IMR-90 (cell line): ENCODE measurements around the gene CNTN5. TPM values are rescaled to one million over a fixed set of nuclear protein-coding genes. Genes with fewer than 3 reads are reported as not detected.

Experiments used
- ATAC-seq: fragments of 200-7000 bp; cut with Tn5 transposase; 2 replicates; pipeline ENCODE4 v1.9.1; 2020; ENCODE audit warnings: low read depth, mild to moderate bottlenecking, moderate library complexity
- BruUV-seq: library from RNA; stranded (reverse); fragments of 400-500 nt; replicated peaks from 2 replicates; lab custom pipeline; 2021; lab: Mats Ljungman, UMichigan
- CTCF ChIA-PET: fragments of 300-600 bp; formaldehyde crosslinking; extraction: SDS; loops from one replicate; lab custom pipeline; 2021; ENCODE audit warnings: antibody characterized with exemption; lab: Yijun Ruan, JAX
- POLR2A ChIA-PET: fragments of 300-600 bp; sonication (Branson Sonifier 250); formaldehyde crosslinking; loops from one replicate; lab custom pipeline; 2022; ENCODE audit warnings: antibody characterized with exemption; ENCODE audit not compliant: unreplicated experiment; lab: Charles Lee
- DNase-seq: peaks from one replicate; pipeline ENCODE4 v3.0.0; 2013
- H2AFZ ChIP-seq: replicated peaks from 2 replicates; pipeline ENCODE3; 2013; ENCODE audit warnings: low read length, mild to moderate bottlenecking; ENCODE audit not compliant: poor library complexity
- H2AK5ac ChIP-seq: 2 replicates; pipeline ENCODE4 v1.6.1; 2013; ENCODE audit warnings: low read depth, low read length, inconsistent platforms
- H2AK9ac ChIP-seq: replicated peaks from 2 replicates; pipeline ENCODE3; 2013; ENCODE audit warnings: mild to moderate bottlenecking, low read depth, low read length, moderate library complexity; ENCODE audit not compliant: poor library complexity
- H2BK120ac ChIP-seq: 2 replicates; pipeline ENCODE4 v1.6.1; 2013; ENCODE audit warnings: low read depth, low read length, inconsistent platforms
- H2BK15ac ChIP-seq: 3 replicates; pipeline ENCODE4 v1.6.1; 2013; ENCODE audit warnings: low read depth, low read length, inconsistent platforms
- H2BK20ac ChIP-seq: 2 replicates; pipeline ENCODE4 v1.6.1; 2013; ENCODE audit warnings: low read depth, mild to moderate bottlenecking, inconsistent platforms, low read length, moderate library complexity
- H2BK5ac ChIP-seq: 2 replicates; pipeline ENCODE4 v1.6.1; 2013; ENCODE audit warnings: mild to moderate bottlenecking, low read depth, low read length, inconsistent platforms; ENCODE audit not compliant: poor library complexity, severe bottlenecking
- H3K14ac ChIP-seq: replicated peaks from 2 replicates; pipeline ENCODE4 v1.6.1; 2013; ENCODE audit warnings: low read depth, low read length, inconsistent platforms
- H3K18ac ChIP-seq: 2 replicates; pipeline ENCODE4 v1.6.1; 2013; ENCODE audit warnings: low read depth, low read length, control low read depth
- H3K23ac ChIP-seq: 2 replicates; pipeline ENCODE4 v1.6.1; 2013; ENCODE audit warnings: low read depth, low read length, inconsistent platforms
- H3K27ac ChIP-seq: 2 replicates; pipeline ENCODE4 v1.5.1; 2013; ENCODE audit warnings: mild to moderate bottlenecking, control low read depth, low read length; ENCODE audit not compliant: insufficient read depth
- H3K27me3 ChIP-seq: 2 replicates; pipeline ENCODE4 v1.6.1; 2013; ENCODE audit warnings: low read length; ENCODE audit not compliant: control insufficient read depth, insufficient read depth
- H3K36me3 ChIP-seq: 2 replicates; pipeline ENCODE4 v1.6.1; 2013; ENCODE audit warnings: low read length, mixed read lengths; ENCODE audit not compliant: control insufficient read depth, insufficient read depth
- H3K4ac ChIP-seq: 2 replicates; pipeline ENCODE4 v1.6.1; 2013; ENCODE audit warnings: low read depth, low read length, inconsistent platforms
- H3K4me1 ChIP-seq: 2 replicates; pipeline ENCODE4 v1.6.1; 2013; ENCODE audit warnings: low read length, mixed read lengths; ENCODE audit not compliant: control insufficient read depth, insufficient read depth
- H3K4me2 ChIP-seq: 2 replicates; pipeline ENCODE4 v1.6.1; 2013; ENCODE audit warnings: low read depth, mild to moderate bottlenecking, control low read depth, low read length, moderate library complexity
- H3K4me3 ChIP-seq: 2 replicates; pipeline ENCODE4 v1.5.1; 2013; ENCODE audit warnings: low read depth, mild to moderate bottlenecking, control low read depth, low read length, moderate library complexity; ENCODE audit not compliant: insufficient read depth
- H3K56ac ChIP-seq: 2 replicates; pipeline ENCODE4 v1.6.1; 2013; ENCODE audit warnings: low read length, inconsistent platforms; ENCODE audit not compliant: insufficient read depth; ENCODE audit errors: extremely low read depth
- H3K79me1 ChIP-seq, 2 experiments: 2 replicates each; pipeline ENCODE4 v1.6.1; 2013; ENCODE audit warnings: low read length in 2 of 2, inconsistent platforms in 1 of 2, low read depth in 1 of 2
- H3K9ac ChIP-seq: 2 replicates; pipeline ENCODE4 v1.6.1; 2013; ENCODE audit warnings: low read depth, low read length, control low read depth
- H3K9me1 ChIP-seq: 2 replicates; pipeline ENCODE4 v1.6.1; 2013; ENCODE audit warnings: low read length, inconsistent platforms; ENCODE audit not compliant: insufficient read depth
- H3K9me3 ChIP-seq: 2 replicates; pipeline ENCODE4 v1.6.1; 2013; ENCODE audit warnings: low read length; ENCODE audit not compliant: control insufficient read depth, insufficient read depth
- H4K20me1 ChIP-seq: 2 replicates; pipeline ENCODE4 v1.6.1; 2013; ENCODE audit warnings: low read length, inconsistent platforms; ENCODE audit not compliant: insufficient read depth
- H4K5ac ChIP-seq: 2 replicates; pipeline ENCODE4 v1.6.1; 2013; ENCODE audit warnings: mild to moderate bottlenecking, low read depth, low read length, control low read depth
- H4K8ac ChIP-seq, 2 experiments: 2 replicates each; pipeline ENCODE4 v1.6.1; 2013; ENCODE audit warnings: low read depth in 2 of 2, low read length in 2 of 2, control low read depth in 1 of 2, inconsistent platforms in 1 of 2
- H4K91ac ChIP-seq: 2 replicates; pipeline ENCODE4 v1.6.1; 2013; ENCODE audit warnings: low read depth, low read length, inconsistent platforms; ENCODE audit not compliant: insufficient read depth
- MAFK ChIP-seq: IDR thresholded peaks from 2 replicates; pipeline ENCODE4 v1.6.1; 2012; ENCODE audit warnings: low read depth, low read length, improper control_type of control experiment
- WGBS, 2 experiments: methylation state at CpG; one replicate each; pipeline versions ENCODE4 v1.1.5 to v1.1.7; 2013; ENCODE audit warnings: missing lambda C conversion rate in 2 of 2; ENCODE audit not compliant: insufficient read length in 1 of 2; ENCODE audit errors: extremely low coverage in 2 of 2; 5-methylcytosine and 5-hydroxymethylcytosine counted together
- dilution Hi-C: fragments of 300-500 bp; cut with HindIII; formaldehyde crosslinking; loops from one replicate; pipeline ENCODE4 v1.14.3; 2018; ENCODE audit warnings: low sequenced_read_pairs; ENCODE audit not compliant: unreplicated experiment
- in situ Hi-C: fragments of 300-500 bp; cut with MboI; formaldehyde crosslinking; loops from 3 replicates; pipeline ENCODE4 v1.14.3; 2019; ENCODE audit warnings: low sequenced_read_pairs, inconsistent platforms, mixed read lengths
- intact Hi-C: fragments of 100-400 bp; cut with micrococcal nuclease; formaldehyde crosslinking; loops from 2 replicates; pipeline ENCODE4 v1.10.0; 2022
- polyA plus RNA-seq, 3 experiments: library from polyadenylated mRNA; depleted of rRNA; stranded (reverse); fragments of >200 nt; gene quantifications; 2 replicates each; pipeline ENCODE4 v1.2.3, GENCODE V29; 2012; ENCODE audit warnings: low replicate concordance in 1 of 3
- total RNA-seq: library from RNA; depleted of rRNA; stranded (reverse); fragments of >200 nt; gene quantifications from 2 replicates; pipeline ENCODE4 v1.2.3, GENCODE V29; 2012
- TF ChIP-seq, protein P1 (sequence below): conservative IDR thresholded peaks from 2 replicates; pipeline ENCODE4 v1.5.1; 2012; ENCODE audit warnings: mild to moderate bottlenecking, low read depth, low read length, improper control_type of control experiment

The CNTN5 gene
- total and polyA plus RNA-seq, 2 of the 4 experiments (the other 2 are of a cell fraction): not detected

DNA sequence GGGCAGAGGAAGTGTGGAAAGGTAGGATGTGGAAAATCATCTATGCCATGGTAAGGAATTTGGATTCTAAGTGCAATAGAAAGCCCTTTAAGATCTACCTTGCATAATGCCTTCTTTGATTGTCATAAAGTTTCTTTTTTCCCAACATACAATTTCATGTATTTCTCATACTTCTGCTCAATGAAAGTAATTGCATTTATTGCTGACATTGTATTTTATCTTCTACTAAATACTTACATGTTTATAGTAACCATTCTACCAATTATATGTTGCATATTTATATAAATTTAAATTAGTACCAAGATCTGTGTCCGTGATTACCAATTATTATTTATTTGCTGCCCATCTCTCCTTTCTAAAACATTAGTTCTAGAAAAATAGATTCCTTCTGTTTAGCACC is 114.8 kb downstream of the CNTN5 start:
- in situ Hi-C loops: no loop called here
- Histone ChIP-seq H3K4me2 (no peak overlapping the region), H3K4me3 (no peak overlapping the region), H3K9me3 (no peaks in the 10 kb centered on the region), H3K14ac (no peak overlapping the region), H2AK5ac (no peak overlapping the region), H2BK5ac (no peak overlapping the region), H2AK9ac (no peak overlapping the region), H4K8ac (no peak overlapping the region), H4K5ac (no peak overlapping the region), H3K9me1 (no peaks in the 10 kb centered on the region), H3K27me3 (no peaks in the 10 kb centered on the region), H2AFZ (no peak overlapping the region), H3K18ac (no peak overlapping the region), H2BK15ac (no peak overlapping the region), H3K27ac (no peak overlapping the region), H3K4ac (no peak overlapping the region), H2BK20ac (no peak overlapping the region), H3K9ac (no peak overlapping the region), H3K79me1 (no peaks in the 10 kb centered on the region), H4K91ac (no peak overlapping the region), H3K23ac (no peak overlapping the region), H2BK120ac (no peak overlapping the region), H3K4me1 (no peaks in the 10 kb centered on the region), H3K36me3 (no peaks in the 10 kb centered on the region), H3K56ac (no peak overlapping the region), H4K20me1 (no peaks in the 10 kb centered on the region)
- TF ChIP-seq MAFK: peak; percentile 84
- TF ChIP-seq, protein P1, sequence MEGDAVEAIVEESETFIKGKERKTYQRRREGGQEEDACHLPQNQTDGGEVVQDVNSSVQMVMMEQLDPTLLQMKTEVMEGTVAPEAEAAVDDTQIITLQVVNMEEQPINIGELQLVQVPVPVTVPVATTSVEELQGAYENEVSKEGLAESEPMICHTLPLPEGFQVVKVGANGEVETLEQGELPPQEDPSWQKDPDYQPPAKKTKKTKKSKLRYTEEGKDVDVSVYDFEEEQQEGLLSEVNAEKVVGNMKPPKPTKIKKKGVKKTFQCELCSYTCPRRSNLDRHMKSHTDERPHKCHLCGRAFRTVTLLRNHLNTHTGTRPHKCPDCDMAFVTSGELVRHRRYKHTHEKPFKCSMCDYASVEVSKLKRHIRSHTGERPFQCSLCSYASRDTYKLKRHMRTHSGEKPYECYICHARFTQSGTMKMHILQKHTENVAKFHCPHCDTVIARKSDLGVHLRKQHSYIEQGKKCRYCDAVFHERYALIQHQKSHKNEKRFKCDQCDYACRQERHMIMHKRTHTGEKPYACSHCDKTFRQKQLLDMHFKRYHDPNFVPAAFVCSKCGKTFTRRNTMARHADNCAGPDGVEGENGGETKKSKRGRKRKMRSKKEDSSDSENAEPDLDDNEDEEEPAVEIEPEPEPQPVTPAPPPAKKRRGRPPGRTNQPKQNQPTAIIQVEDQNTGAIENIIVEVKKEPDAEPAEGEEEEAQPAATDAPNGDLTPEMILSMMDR: no peak
- no peak for DNase-seq
- ChIA-PET POLR2A (no interaction called here), CTCF (no interaction called here)
- WGBS, 2 experiments: no CpG with 5 or more reads among the region's 1 CpG
- BruUV-seq: no TSS peak
- dilution Hi-C loops: no loop called here
- intact Hi-C loops: no loop called here
- no peak for ATAC-seq
